ENCODE data around the gene RNF157.

Gene RNF157

DNA sequence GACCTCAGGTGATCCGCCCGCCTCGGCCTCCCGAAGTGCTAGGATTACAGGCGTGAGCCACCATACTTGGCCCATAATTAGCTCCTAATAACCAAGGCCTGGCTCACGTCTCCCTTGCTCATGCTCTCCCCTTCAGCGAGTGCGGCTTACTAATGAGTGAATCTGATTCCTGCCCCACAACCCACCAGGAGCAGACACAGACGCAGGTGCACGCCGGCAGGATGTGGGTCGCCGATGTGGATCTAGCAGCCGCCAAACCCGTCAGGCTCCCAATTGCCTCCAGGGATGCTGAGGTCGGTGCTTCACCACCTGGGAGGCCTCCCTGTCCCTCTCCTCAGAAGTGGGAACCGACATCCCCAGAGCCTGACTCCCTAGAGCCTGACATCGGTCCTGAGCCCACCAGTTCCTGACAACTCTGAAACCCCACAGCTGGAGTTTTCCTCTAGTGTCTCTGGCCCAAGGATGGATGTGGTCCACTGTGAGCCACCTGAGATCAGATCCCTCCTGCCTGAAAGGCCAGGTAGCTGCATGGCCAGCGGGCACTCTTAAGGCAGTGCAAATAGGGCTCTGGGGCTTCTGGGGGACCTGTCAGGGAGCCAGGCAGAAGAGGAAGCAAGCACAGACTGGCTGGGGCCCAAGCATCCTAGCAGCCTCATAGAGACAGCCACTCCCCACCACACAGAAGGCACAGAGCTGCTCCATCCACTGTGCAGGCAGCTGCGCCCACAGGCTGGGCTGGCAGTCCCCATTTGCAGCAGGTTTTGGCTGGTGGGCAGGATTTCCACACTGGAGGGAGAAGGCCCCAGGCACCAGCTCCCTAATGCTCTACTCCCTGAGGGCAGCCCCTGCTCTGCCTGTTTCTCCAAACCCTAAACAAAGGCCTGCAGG is 147.5 kb downstream of the RNF157 start:
- peaks cover 84% of the 10 kb centered on the region for H3K36me3 ChIP-seq (ENCODE audit: insufficient read depth, low read length)
- no peaks in the 10 kb centered on the region for H3K4me1 ChIP-seq (ENCODE audit: insufficient read depth, low read length)
- H3K9me3 ChIP-seq (ENCODE audit: low read length) = no peaks in the 10 kb centered on the region
- H3K27me3 ChIP-seq (ENCODE audit: control insufficient read depth in 1 of 2, insufficient read depth in 2 of 2, low read length in 2 of 2) = no peaks in the 10 kb centered on the region
- H3K27ac ChIP-seq (ENCODE audit: low read depth, low read length) = no peak overlapping the region
- no peak overlapping the region for H3K4me3 ChIP-seq (ENCODE audit: low read depth in 1 of 2, low read length in 2 of 2)
- no peak overlapping the region for H3K9ac ChIP-seq (ENCODE audit: low read length)
